HepG2 (cell line): Measurements from ENCODE around the gene MAN1C1. TPM values are rescaled to one million over a fixed set of nuclear protein-coding genes. Genes with fewer than 3 reads are reported as not detected.

ENCODE experiments used
- ATAC-seq: fragments of 200-7000 bp; cut with Tn5 transposase; 3 replicates; pipeline ENCODE4 v1.9.1; 2020; ENCODE audit warnings: mild to moderate bottlenecking, moderate library complexity
- BruUV-seq: library from RNA; stranded (reverse); fragments of 400-500 nt; replicated peaks from 2 replicates; lab custom pipeline; 2021; lab: Mats Ljungman, UMichigan
- CTCF ChIA-PET: fragments of 300-600 bp; formaldehyde crosslinking; extraction: SDS; loops from one replicate; lab custom pipeline; 2021; ENCODE audit warnings: low total read pairs, inconsistent platforms, low intra/inter-chr PET ratio; lab: Yijun Ruan, JAX
- POLR2A ChIA-PET: fragments of 350-600 bp; sonication (Branson Sonifier 250); formaldehyde crosslinking; loops from one replicate; lab custom pipeline; 2020; ENCODE audit warnings: antibody characterized with exemption, inconsistent platforms; lab: Yijun Ruan, JAX
- DNase-seq: peaks from one replicate; pipeline ENCODE4 v3.0.0-alpha.2; 2015; ENCODE audit warnings: low spot score
- FAIRE-seq: peaks from 3 replicates; lab custom pipeline; 2011; peaks lifted over from hg19 to GRCh38; lab: Jason Lieb, UNC
- H2AFZ ChIP-seq: one replicate; pipeline ENCODE4 v1.6.1; 2011; ENCODE audit warnings: low read length, inconsistent platforms
- H3K27ac ChIP-seq: fragments of 300-600 bp; 3 replicates; pipeline ENCODE4 v1.8.0; 2011; ENCODE audit warnings: mixed run types, mild to moderate bottlenecking, mixed read lengths, low read length, inconsistent platforms; ENCODE audit not compliant: insufficient read depth; ENCODE audit errors: extremely low read length
- H3K27me3 ChIP-seq, 2 experiments: fragments of 200-600 bp in 1 of 2; 2 replicates in 1 of 2; 3 replicates in 1 of 2; pipeline versions ENCODE4 v1.6.0 to v1.8.0; 2011; ENCODE audit warnings: low read length in 2 of 2, mild to moderate bottlenecking in 2 of 2, moderate library complexity in 2 of 2, inconsistent platforms in 1 of 2; ENCODE audit not compliant: insufficient read depth in 2 of 2, control insufficient read depth in 1 of 2
- H3K36me3 ChIP-seq, 2 experiments: fragments of 200-600 bp in 1 of 2; replicated peaks in 1 of 2; 2 replicates in 1 of 2; 3 replicates in 1 of 2; pipeline versions ENCODE4 v1.5.1 to v1.8.0; 2011; ENCODE audit warnings: low read length in 2 of 2, inconsistent platforms in 1 of 2; ENCODE audit not compliant: insufficient read depth in 2 of 2, control insufficient read depth in 1 of 2
- H3K4me1 ChIP-seq: 2 replicates; pipeline ENCODE4 v1.5.1; 2012; ENCODE audit warnings: low read length, inconsistent platforms; ENCODE audit not compliant: insufficient read depth
- H3K4me2 ChIP-seq: 2 replicates; pipeline ENCODE4 v1.6.0; 2011; ENCODE audit warnings: low read depth, low read length, inconsistent platforms
- H3K4me3 ChIP-seq, 3 experiments: fragments of 200-600 bp in 1 of 3; sonication (generic), shearing (Covaris generic) in 1 of 3; replicated peaks in 1 of 3; 2 replicates each; pipeline ENCODE4 v1.5.1; 2011 to 2016; ENCODE audit warnings: low read length in 3 of 3, inconsistent platforms in 2 of 3, low read depth in 2 of 3, mild to moderate bottlenecking in 2 of 3, control low read depth in 1 of 3, mixed read lengths in 1 of 3; ENCODE audit not compliant: insufficient read depth in 1 of 3
- H3K79me2 ChIP-seq: one replicate; pipeline ENCODE4 v1.6.1; 2011; ENCODE audit warnings: low read length, inconsistent platforms; ENCODE audit not compliant: insufficient read depth
- H3K9ac ChIP-seq: 2 replicates; pipeline ENCODE4 v1.6.0; 2011; ENCODE audit warnings: mild to moderate bottlenecking, low read depth, low read length, inconsistent platforms; ENCODE audit not compliant: insufficient read depth
- H3K9me3 ChIP-seq: 2 replicates; pipeline ENCODE4 v1.5.1; 2012; ENCODE audit warnings: mild to moderate bottlenecking, low read length
- H4K20me1 ChIP-seq: 2 replicates; pipeline ENCODE4 v1.6.0; 2011; ENCODE audit warnings: inconsistent platforms, mild to moderate bottlenecking, low read length, moderate library complexity; ENCODE audit not compliant: insufficient read depth
- ARID3A ChIP-seq: IDR thresholded peaks from 2 replicates; pipeline ENCODE4 v1.6.1; 2012; ENCODE audit warnings: low read depth, low read length, improper control_type of control experiment
- FOXA1 ChIP-seq, 2 experiments: fragments of 450-650 bp in 1 of 2; sonication (generic) in 1 of 2; formaldehyde crosslinking in 1 of 2; IDR thresholded peaks; 2 replicates each; pipeline versions ENCODE4 v1.4.0 to v1.6.1; 2016 to 2020; ENCODE audit warnings: missing genetic modification reagents in 1 of 2
- GABPA ChIP-seq, 2 experiments: IDR thresholded peaks; 2 replicates each; pipeline ENCODE4 v1.6.1; 2011 to 2016; ENCODE audit warnings: low read depth in 2 of 2, low read length in 1 of 2, missing biosample characterization in 1 of 2, missing genetic modification characterization in 1 of 2
- NFYB ChIP-seq: sonication (generic); formaldehyde crosslinking; IDR thresholded peaks from 2 replicates; pipeline ENCODE4 v1.4.0; 2020; ENCODE audit warnings: missing genetic modification reagents
- RBFOX2 ChIP-seq: fragments of 200-400 bp; formaldehyde crosslinking; IDR thresholded peaks from 2 replicates; pipeline ENCODE4 v1.6.1; 2017; ENCODE audit warnings: low read depth, mild to moderate bottlenecking, low read length
- SIN3A ChIP-seq: IDR thresholded peaks from 2 replicates; pipeline ENCODE4 v1.6.1; 2011; ENCODE audit warnings: low read depth, mild to moderate bottlenecking, control low read depth, low read length, borderline replicate concordance
- SKI ChIP-seq: fragments of 450-650 bp; IDR thresholded peaks from one replicate; pipeline ENCODE4 v1.6.1; 2018; ENCODE audit warnings: mild to moderate bottlenecking; ENCODE audit not compliant: partially characterized antibody
- TBP ChIP-seq: sonication (generic); formaldehyde crosslinking; IDR thresholded peaks from 2 replicates; pipeline ENCODE4 v1.5.0; 2020; ENCODE audit warnings: missing genetic modification reagents
- THAP11 ChIP-seq: IDR thresholded peaks from 2 replicates; pipeline ENCODE4 v1.6.1; 2016; ENCODE audit warnings: missing biosample characterization, missing genetic modification reagents
- ZEB1 ChIP-seq: IDR thresholded peaks from 2 replicates; pipeline ENCODE4 v1.6.1; 2012; ENCODE audit warnings: mild to moderate bottlenecking, low read depth, inconsistent platforms; ENCODE audit not compliant: insufficient replicate concordance
- ZNF143 ChIP-seq: sonication (generic); formaldehyde crosslinking; IDR thresholded peaks from 2 replicates; pipeline ENCODE4 v1.4.0; 2020; ENCODE audit warnings: missing genetic modification reagents
- ZNF335 ChIP-seq: sonication (generic); formaldehyde crosslinking; IDR thresholded peaks from 2 replicates; pipeline ENCODE4 v1.4.0; 2020; ENCODE audit warnings: missing genetic modification reagents
- ZNF720 ChIP-seq: sonication (generic); formaldehyde crosslinking; IDR thresholded peaks from 2 replicates; pipeline ENCODE4 v1.4.0; 2020; ENCODE audit warnings: missing genetic modification reagents
- ZNF740 ChIP-seq: sonication (generic); formaldehyde crosslinking; IDR thresholded peaks from 2 replicates; pipeline ENCODE4 v1.4.0; 2020; ENCODE audit warnings: missing genetic modification reagents
- WGBS: methylation state at CpG from one replicate; pipeline ENCODE4 v1.1.6; 2017; ENCODE audit warnings: low lambda C conversion rate; 5-methylcytosine and 5-hydroxymethylcytosine counted together
- in situ Hi-C: cut with HindIII; loops from 2 replicates; pipeline ENCODE4 v1.10.0; 2017; ENCODE audit warnings: low pct_unique_long_range_greater_than_20kb; ENCODE audit not compliant: extremely low pct_ligation_motif_present
- intact Hi-C: fragments of 100-400 bp; cut with micrococcal nuclease; formaldehyde crosslinking; loops from one replicate; pipeline ENCODE4 v1.10.0; 2022; ENCODE audit not compliant: unreplicated experiment
- polyA plus RNA-seq, 8 experiments: library from polyadenylated mRNA; depleted of rRNA in 3 of 8; stranded (reverse) in 7 of 8; unstranded in 1 of 8; fragments of >200 nt; fragmentation: Illumina TruSeq in 4 of 8; extraction: Trizol in 4 of 8; gene quantifications; 2 replicates each; pipeline versions ENCODE4 v1.2.1 to v1.2.3, GENCODE V29; 2011 to 2016; ENCODE audit warnings: low read depth in 4 of 8, missing spikeins in 1 of 8, mixed read lengths in 1 of 8; ENCODE audit not compliant: insufficient read depth in 1 of 8
- total RNA-seq, 5 experiments: library from RNA; depleted of rRNA; stranded (reverse); fragments of >200 nt; fragmentation: Illumina TruSeq; extraction: Trizol; gene quantifications; 2 replicates each; pipeline ENCODE4 v1.2.3, GENCODE V29; 2016; ENCODE audit warnings: low read depth in 1 of 5
- TF ChIP-seq, protein P1 (sequence below): fragments of 450-650 bp; IDR thresholded peaks from 2 replicates; pipeline ENCODE4 v1.6.1; 2016

MAN1C1 gene
- total and polyA plus RNA-seq, 2 of the 13 experiments (the other 11 are each of a cell fraction or from before 2014, with no cell fraction given): 0.18 to 0.49 TPM

- no peaks in the 10 kb centered on the region for H4K20me1 ChIP-seq
- no peak overlapping the region for H2AFZ ChIP-seq
- H3K9me3 ChIP-seq: no peaks in the 10 kb centered on the region
- no peaks in the 10 kb centered on the region for H3K36me3 ChIP-seq
- 0% methylated on average over 2 of the region's 2 CpGs for WGBS
- intact Hi-C loops (no loop called here), in situ Hi-C loops (no loop called here)
- no peak overlapping the region for H3K27ac ChIP-seq
- peaks cover 15% of the 10 kb centered on the region for H3K4me1 ChIP-seq
- POLR2A ChIA-PET: no interaction called here
- DNase-seq (no peak), ATAC-seq (no peak), FAIRE-seq (no peak)
- H3K4me3 ChIP-seq: no peak overlapping the region
- H3K27me3 ChIP-seq: no peaks in the 10 kb centered on the region
- TF ChIP-seq RBFOX2 (no peak), ARID3A (no peak), FOXA1 (IDR thresholded peaks at IDR 0.05) (no peak), FOXA1 (CRISPR knock-in tag; IDR thresholded peaks at IDR 0.05) (no peak), GABPA (IDR thresholded peaks at IDR 0.05; ENCODE audit: low read depth, low read length) (no peak), GABPA (CRISPR knock-in tag; IDR thresholded peaks at IDR 0.05; ENCODE audit: low read depth) (no peak), ZEB1 (no peak), TBP (CRISPR knock-in tag) (no peak)
- TF ChIP-seq, all 625 proteins: peak for 0
- no peak overlapping the region for H3K4me2 ChIP-seq
- no TSS peak for BruUV-seq
- no peaks in the 10 kb centered on the region for H3K79me2 ChIP-seq
- no peak overlapping the region for H3K9ac ChIP-seq
- CTCF ChIA-PET: no interaction called here
These were observed 97.9 kb downstream of the MAN1C1 start for GRCh38 chr1:25714372-25714931.

DNA sequence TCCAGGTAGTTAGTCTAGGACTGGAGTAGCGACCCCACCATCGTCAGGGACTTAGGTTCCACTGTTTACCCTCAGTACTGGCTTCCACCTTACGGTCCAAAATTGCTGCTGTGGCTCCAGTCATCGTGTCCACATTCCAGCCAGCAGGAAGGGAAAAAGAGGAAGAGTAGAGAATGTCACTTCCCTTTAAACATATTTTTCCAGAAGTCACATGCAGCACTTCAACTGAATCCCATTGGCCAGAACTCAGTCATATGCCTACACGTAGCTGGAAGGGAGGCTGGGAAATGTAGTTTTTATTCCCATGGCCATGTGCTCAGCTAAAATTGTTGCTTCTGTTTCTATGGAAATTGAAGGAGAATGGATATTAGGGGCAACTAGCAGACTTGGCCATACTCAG lies 99.3 kb downstream of the MAN1C1 start:
- Histone ChIP-seq H3K9ac (no peak overlapping the region), H3K27ac (no peak overlapping the region), H2AFZ (no peak overlapping the region), H3K4me3 (no peak overlapping the region), H3K79me2 (no peaks in the 10 kb centered on the region), H3K4me2 (no peak overlapping the region), H3K36me3 (no peaks in the 10 kb centered on the region), H4K20me1 (no peaks in the 10 kb centered on the region), H3K27me3 (no peaks in the 10 kb centered on the region), H3K4me1 (peaks cover 11% of the 10 kb centered on the region), H3K9me3 (no peaks in the 10 kb centered on the region)
- CTCF ChIA-PET: no interaction called here
- POLR2A ChIA-PET: no interaction called here
- no peak for DNase-seq
- in situ Hi-C loops (no loop called here), intact Hi-C loops (no loop called here)
- ATAC-seq: no peak
- 64% methylated on average over 5 of the region's 5 CpGs for WGBS
- no peak for FAIRE-seq
- no TSS peak for BruUV-seq
- peak; percentile 74 for TF ChIP-seq ZNF143 (CRISPR knock-in tag)
- TF ChIP-seq SIN3A: no peak
- TF ChIP-seq ZNF720 (CRISPR knock-in tag): no peak
- TF ChIP-seq NFYB (CRISPR knock-in tag): peak; percentile 60
- no peak for TF ChIP-seq ZNF740 (CRISPR knock-in tag)
- TF ChIP-seq, protein P1, sequence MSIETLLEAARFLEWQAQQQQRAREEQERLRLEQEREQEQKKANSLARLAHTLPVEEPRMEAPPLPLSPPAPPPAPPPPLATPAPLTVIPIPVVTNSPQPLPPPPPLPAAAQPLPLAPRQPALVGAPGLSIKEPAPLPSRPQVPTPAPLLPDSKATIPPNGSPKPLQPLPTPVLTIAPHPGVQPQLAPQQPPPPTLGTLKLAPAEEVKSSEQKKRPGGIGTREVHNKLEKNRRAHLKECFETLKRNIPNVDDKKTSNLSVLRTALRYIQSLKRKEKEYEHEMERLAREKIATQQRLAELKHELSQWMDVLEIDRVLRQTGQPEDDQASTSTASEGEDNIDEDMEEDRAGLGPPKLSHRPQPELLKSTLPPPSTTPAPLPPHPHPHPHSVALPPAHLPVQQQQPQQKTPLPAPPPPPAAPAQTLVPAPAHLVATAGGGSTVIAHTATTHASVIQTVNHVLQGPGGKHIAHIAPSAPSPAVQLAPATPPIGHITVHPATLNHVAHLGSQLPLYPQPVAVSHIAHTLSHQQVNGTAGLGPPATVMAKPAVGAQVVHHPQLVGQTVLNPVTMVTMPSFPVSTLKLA: no peak
- no peak for TF ChIP-seq ZNF335 (CRISPR knock-in tag)
- peak; percentile 85 for TF ChIP-seq THAP11 (CRISPR knock-in tag)
- no peak for TF ChIP-seq SKI
